ENCODE measurements around the gene PACRG.

The PACRG gene

DNA sequence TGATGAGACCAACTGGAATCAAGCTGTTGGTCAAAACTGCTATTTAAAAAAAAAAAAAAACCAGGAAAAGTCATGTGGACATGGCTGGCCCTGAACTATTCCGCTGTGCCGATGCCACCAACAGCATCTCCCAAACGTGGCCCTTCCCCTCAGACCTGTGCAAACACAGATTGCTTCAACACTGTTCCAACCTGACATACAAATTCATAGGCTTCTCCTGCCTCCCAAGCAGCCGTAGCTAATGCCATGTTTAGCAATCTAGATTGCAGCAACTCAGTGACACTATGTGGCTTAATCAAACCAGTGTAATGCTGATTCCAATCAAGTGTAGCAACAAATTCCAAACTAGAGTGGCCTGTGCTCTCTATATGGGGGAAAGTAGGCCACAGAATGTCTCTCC lies 16.4 kb upstream of the PACRG start:
- ChIA-PET CTCF (no interaction called here), POLR2A (no interaction called here)
- no peak overlapping the region for H3K4me3 ChIP-seq (ENCODE audit: low read depth, low read length)
- TF ChIP-seq, protein P1, sequence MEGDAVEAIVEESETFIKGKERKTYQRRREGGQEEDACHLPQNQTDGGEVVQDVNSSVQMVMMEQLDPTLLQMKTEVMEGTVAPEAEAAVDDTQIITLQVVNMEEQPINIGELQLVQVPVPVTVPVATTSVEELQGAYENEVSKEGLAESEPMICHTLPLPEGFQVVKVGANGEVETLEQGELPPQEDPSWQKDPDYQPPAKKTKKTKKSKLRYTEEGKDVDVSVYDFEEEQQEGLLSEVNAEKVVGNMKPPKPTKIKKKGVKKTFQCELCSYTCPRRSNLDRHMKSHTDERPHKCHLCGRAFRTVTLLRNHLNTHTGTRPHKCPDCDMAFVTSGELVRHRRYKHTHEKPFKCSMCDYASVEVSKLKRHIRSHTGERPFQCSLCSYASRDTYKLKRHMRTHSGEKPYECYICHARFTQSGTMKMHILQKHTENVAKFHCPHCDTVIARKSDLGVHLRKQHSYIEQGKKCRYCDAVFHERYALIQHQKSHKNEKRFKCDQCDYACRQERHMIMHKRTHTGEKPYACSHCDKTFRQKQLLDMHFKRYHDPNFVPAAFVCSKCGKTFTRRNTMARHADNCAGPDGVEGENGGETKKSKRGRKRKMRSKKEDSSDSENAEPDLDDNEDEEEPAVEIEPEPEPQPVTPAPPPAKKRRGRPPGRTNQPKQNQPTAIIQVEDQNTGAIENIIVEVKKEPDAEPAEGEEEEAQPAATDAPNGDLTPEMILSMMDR (IDR thresholded peaks at IDR 0.05; ENCODE audit: insufficient read depth, low read length, missing control alignments), result no peak
- DNase-seq (ENCODE audit: low read depth, low spot score), result no peak

DNA sequence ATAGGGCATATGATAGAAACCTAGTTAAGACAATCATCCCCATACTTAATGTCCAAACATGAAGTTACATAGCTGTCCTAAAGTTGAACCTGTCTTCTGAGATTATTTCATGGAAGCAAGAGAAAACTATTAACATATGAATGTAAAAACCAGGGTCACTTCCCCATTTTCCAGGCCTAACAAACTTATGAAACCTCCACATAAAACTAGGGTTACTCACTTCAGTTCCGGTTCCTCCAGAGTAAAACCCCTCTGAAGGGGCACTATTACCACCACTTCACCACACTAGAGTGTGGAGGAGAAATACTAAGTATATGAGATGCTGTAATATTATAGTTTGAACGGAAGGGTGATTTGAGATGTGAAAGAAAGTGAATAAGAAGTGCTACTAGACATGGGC lies 15.1 kb upstream of the PACRG start:
- CTCF ChIA-PET, result no interaction called here
- POLR2A ChIA-PET, result no interaction called here
- H3K4me3 ChIP-seq (ENCODE audit: low read depth, low read length), result no peak overlapping the region
- no peak for DNase-seq (ENCODE audit: low read depth, low spot score)
- TF ChIP-seq, protein P1 (IDR thresholded peaks at IDR 0.05; ENCODE audit: insufficient read depth, low read length, missing control alignments), result no peak

DNA sequence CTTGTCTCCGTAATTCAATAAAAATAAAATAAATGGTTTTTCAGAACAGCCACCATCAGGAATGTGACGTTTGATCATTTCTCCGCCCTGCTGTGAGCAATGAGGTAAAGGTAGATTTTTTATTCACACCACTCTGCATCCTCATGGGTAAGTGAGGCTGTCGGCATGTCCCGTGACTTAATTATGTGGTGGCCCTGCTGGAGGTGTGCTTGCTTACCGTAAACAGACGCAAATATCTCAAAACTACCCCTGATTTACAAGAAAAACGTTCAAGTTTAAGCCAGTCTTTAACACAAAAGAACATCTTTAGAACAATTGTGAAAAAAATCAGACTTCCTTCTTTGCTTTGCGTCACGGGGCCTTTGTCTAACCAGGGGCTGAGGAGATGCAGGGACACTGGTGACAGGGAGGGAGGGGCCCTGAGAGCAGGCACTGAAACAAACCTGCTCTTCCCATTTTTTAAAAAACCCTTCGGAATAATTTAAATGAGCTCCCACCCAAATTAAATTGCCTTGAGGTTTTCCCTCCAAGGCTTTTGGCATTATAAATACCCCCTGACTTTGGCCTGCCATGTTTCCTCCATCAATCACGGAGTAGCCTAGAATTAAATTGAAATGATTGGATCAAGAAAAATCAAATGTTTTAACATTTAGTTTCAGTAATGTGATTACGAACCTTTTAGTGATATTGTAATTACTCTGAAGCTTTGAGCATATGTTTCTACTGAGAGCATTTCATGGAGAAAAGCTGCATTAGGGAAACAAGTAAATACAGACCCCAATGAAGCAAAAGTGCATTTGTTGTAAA lies 13.6 kb upstream of the PACRG start:
- CTCF ChIA-PET, result no interaction called here
- DNase-seq (ENCODE audit: low read depth, low spot score), result no peak
- POLR2A ChIA-PET, result no interaction called here

DNA sequence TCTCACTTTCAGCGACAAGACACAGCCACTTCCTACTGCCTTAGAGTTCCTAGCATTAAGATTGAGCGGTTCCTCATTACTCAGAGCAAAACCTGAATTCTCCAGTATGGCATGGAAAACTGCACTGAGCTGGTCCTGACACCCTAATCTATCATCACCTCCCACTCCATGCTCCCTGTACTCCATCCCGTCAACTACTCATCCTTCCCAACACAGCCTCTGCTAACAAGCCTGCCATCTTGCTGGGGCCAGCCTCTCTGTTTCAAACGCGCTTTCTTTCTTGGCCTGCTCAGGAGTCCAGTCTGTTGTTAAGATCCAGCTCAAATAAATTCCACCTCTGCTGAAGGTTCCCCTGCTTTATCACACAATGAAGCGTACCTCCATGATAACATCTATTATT lies 12.2 kb upstream of the PACRG start:
- POLR2A ChIA-PET, result no interaction called here
- no peak overlapping the region for H3K4me3 ChIP-seq (ENCODE audit: low read depth, low read length)
- DNase-seq (ENCODE audit: low read depth, low spot score), result no peak
- CTCF ChIA-PET, result no interaction called here
- TF ChIP-seq, protein P1 (IDR thresholded peaks at IDR 0.05; ENCODE audit: insufficient read depth, low read length, missing control alignments), result no peak

More for the DNA sequence above, 13.6 kb upstream of the PACRG start:
- H3K4me3 ChIP-seq (ENCODE audit: low read depth, low read length), result no peak overlapping the region
- TF ChIP-seq, protein P1 (IDR thresholded peaks at IDR 0.05; ENCODE audit: insufficient read depth, low read length, missing control alignments), result no peak

DNA sequence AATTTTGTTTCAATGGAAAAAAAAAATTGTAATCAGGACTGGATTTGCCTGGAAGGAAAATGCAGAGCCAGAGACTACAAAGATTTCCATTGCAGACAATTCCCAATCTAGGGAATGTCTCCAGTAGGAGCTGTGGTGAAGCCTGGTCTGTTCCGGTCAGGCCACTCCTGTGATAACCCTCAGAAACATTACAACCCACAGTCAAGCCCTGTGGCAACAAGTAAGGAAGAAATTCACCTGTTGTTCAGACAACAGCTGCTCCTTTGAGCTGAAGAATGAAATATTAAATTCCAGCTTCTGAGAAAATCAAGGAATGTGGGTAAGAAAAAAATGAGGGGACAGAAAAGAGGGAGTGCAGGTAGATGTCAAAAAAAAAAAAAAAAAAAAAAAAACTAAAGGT lies 8.2 kb upstream of the PACRG start:
- no peak overlapping the region for H3K4me3 ChIP-seq (ENCODE audit: low read depth, low read length)
- ChIA-PET CTCF (no interaction called here), POLR2A (no interaction called here)
- no peak for DNase-seq (ENCODE audit: low read depth, low spot score)
- TF ChIP-seq, protein P1 (IDR thresholded peaks at IDR 0.05; ENCODE audit: insufficient read depth, low read length, missing control alignments), result no peak

DNA sequence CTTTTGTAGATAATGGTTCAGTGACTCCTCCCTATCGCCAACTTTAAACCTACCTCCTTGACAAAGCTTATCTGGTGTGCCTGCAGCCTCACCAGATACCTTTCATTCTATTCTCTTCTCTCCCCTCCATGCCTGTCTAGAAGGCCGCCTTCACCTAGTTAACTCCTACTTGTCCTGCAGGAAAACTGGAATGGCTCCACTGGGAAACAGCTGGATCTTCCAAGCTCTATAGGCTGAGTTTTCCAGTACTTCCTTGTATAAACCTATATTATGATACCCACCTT lies 6.4 kb upstream of the PACRG start:
- DNase-seq (ENCODE audit: low read depth, low spot score), result no peak
- no peak overlapping the region for H3K4me3 ChIP-seq (ENCODE audit: low read depth, low read length)
- ChIA-PET POLR2A (no interaction called here), CTCF (no interaction called here)
- TF ChIP-seq, protein P1 (IDR thresholded peaks at IDR 0.05; ENCODE audit: insufficient read depth, low read length, missing control alignments), result no peak

All from AG04449 (cell line).